Stimulated activated CD4-positive, alpha-beta T cell treated with anti-CD3 and anti-CD28 coated beads, TNF-alpha, amount 100 ng/mL, for 24 hours (primary cell): ENCODE measurements around the gene SIDT2.
"Not testable (repeated sequence)": the region's sequence is repeated elsewhere in the genome, so short reads cannot be mapped to it uniquely, and the experiment has no call there.

Experiments
- DNase-seq, 3 experiments: peaks; one replicate each; pipeline ENCODE4 v3.0.0-alpha.2; 2020; ENCODE audit warnings: low read depth in 3 of 3

Gene SIDT2

GRCh38 chr11:117202386-117203068 lies 24.0 kb downstream of the SIDT2 start:
- DNase-seq, result no peak

GRCh38 chr11:117203069-117203407 lies 24.5 kb downstream of the SIDT2 start:
- DNase-seq, result no peak

- no peak for DNase-seq
These were observed 25.9 kb downstream of the SIDT2 start for GRCh38 chr11:117204283-117205080.

GRCh38 chr11:117205211-117205818 lies 26.8 kb downstream of the SIDT2 start:
- DNase-seq, result no peak

- DNase-seq, result not testable (repeated sequence)
These were observed 27.6 kb downstream of the SIDT2 start for GRCh38 chr11:117206111-117206510.

GRCh38 chr11:117206859-117207258 lies 28.3 kb downstream of the SIDT2 start:
- DNase-seq, result not testable (repeated sequence)

GRCh38 chr11:117207481-117207880 lies 28.9 kb downstream of the SIDT2 start:
- not testable (repeated sequence) for DNase-seq

- DNase-seq, result not testable (repeated sequence)
These were observed 30.2 kb downstream of the SIDT2 start for GRCh38 chr11:117208710-117209109.

- not testable (repeated sequence) for DNase-seq
These were observed 31.0 kb downstream of the SIDT2 start for GRCh38 chr11:117209351-117210125.

- DNase-seq, result no peak
These were observed 32.1 kb downstream of the SIDT2 start for GRCh38 chr11:117210620-117211019.

- no peak for DNase-seq
These were observed 34.3 kb downstream of the SIDT2 start for GRCh38 chr11:117212697-117213355.

GRCh38 chr11:117214404-117215110 lies 36.0 kb downstream of the SIDT2 start:
- DNase-seq, result no peak

- DNase-seq, result no peak
These were observed 38.9 kb downstream of the SIDT2 start for GRCh38 chr11:117217141-117218084.

GRCh38 chr11:117218133-117218915 lies 39.8 kb downstream of the SIDT2 start:
- DNase-seq, result no peak

- no peak for DNase-seq
These were observed 40.5 kb downstream of the SIDT2 start for GRCh38 chr11:117219001-117219400.

GRCh38 chr11:117219455-117219854 lies 40.9 kb downstream of the SIDT2 start:
- DNase-seq, result no peak

GRCh38 chr11:117219995-117220394 lies 41.5 kb downstream of the SIDT2 start:
- no peak for DNase-seq

- DNase-seq, result no peak
These were observed 42.0 kb downstream of the SIDT2 start for GRCh38 chr11:117220568-117220967.
